K562 (cell line): ENCODE results near the gene NMNAT2. TPM values are rescaled to one million over a fixed set of nuclear protein-coding genes. Genes with fewer than 3 reads are reported as not detected.

Experiments used
- ATAC-seq: fragments of 200-7000 bp; cut with Tn5 transposase; 3 replicates; pipeline ENCODE4 v1.9.1; 2020; ENCODE audit warnings: moderate library complexity
- BruUV-seq: library from RNA; stranded (reverse); fragments of 400-500 nt; replicated peaks from 2 replicates; lab custom pipeline; 2021; lab: Mats Ljungman, UMichigan
- CTCF ChIA-PET: fragments of 300-600 bp; formaldehyde crosslinking; extraction: SDS; loops from one replicate; lab custom pipeline; 2021; ENCODE audit warnings: low intra/inter-chr PET ratio; lab: Yijun Ruan, JAX
- POLR2A ChIA-PET: fragments of 300-600, 350-650 bp; sonication (Branson Sonifier 250); formaldehyde crosslinking; extraction: SDS; loops from one replicate; lab custom pipeline; 2021; ENCODE audit warnings: antibody characterized with exemption, inconsistent platforms; lab: Yijun Ruan, JAX
- DNase-seq, 4 experiments: peaks; one replicate each; pipeline versions ENCODE4 v3.0.0 to v3.0.0-alpha.2; 2011 to 2018; ENCODE audit warnings: low spot score in 3 of 4, mixed read lengths in 3 of 4; ENCODE audit errors: extremely low read depth in 1 of 4
- FAIRE-seq: peaks from 2 replicates; lab custom pipeline; 2011; peaks lifted over from hg19 to GRCh38; lab: Jason Lieb, UNC
- H2AFZ ChIP-seq: 2 replicates; pipeline ENCODE4 v1.6.0; 2011; ENCODE audit warnings: low read depth, low read length, control low read depth, inconsistent platforms
- H3K27ac ChIP-seq: fragments of 200-600 bp; 3 replicates; pipeline ENCODE4 v1.8.0; 2011; ENCODE audit warnings: low read depth, mild to moderate bottlenecking, control low read depth, inconsistent platforms, low read length, moderate library complexity, mixed read lengths; ENCODE audit errors: extremely low read depth
- H3K27me3 ChIP-seq, 2 experiments: fragments of 300-600 bp in 1 of 2; 2 replicates in 1 of 2; 3 replicates in 1 of 2; pipeline versions ENCODE4 v1.6.0 to v1.8.0; 2011; ENCODE audit warnings: inconsistent platforms in 2 of 2, low read length in 2 of 2, mild to moderate bottlenecking in 1 of 2, mixed read lengths in 1 of 2, moderate library complexity in 1 of 2; ENCODE audit not compliant: control insufficient read depth in 2 of 2, insufficient read depth in 2 of 2
- H3K36me3 ChIP-seq: fragments of 300-600 bp; 3 replicates; pipeline ENCODE4 v1.8.0; 2011; ENCODE audit warnings: mild to moderate bottlenecking, low read length, inconsistent platforms; ENCODE audit not compliant: control insufficient read depth, insufficient read depth
- H3K4me1 ChIP-seq, 2 experiments: fragments of 200-600 bp in 1 of 2; replicated peaks in 1 of 2; 2 replicates in 1 of 2; 3 replicates in 1 of 2; pipeline versions ENCODE4 v1.5.1 to v1.8.0; 2011; ENCODE audit warnings: inconsistent platforms in 2 of 2, low read length in 2 of 2, mild to moderate bottlenecking in 1 of 2, mixed read lengths in 1 of 2, moderate library complexity in 1 of 2; ENCODE audit not compliant: control insufficient read depth in 2 of 2, insufficient read depth in 2 of 2
- H3K4me2 ChIP-seq: 2 replicates; pipeline ENCODE4 v1.6.1; 2011; ENCODE audit warnings: low read length, control low read depth, inconsistent platforms, mixed read lengths; ENCODE audit not compliant: insufficient read depth
- H3K4me3 ChIP-seq: fragments of 200-600 bp; sonication (generic), shearing (Covaris generic); 2 replicates; pipeline ENCODE4 v1.5.1; 2016; ENCODE audit warnings: control low read depth, inconsistent platforms
- H3K79me2 ChIP-seq: fragments of 200-600 bp; 3 replicates; pipeline ENCODE4 v1.8.0; 2011; ENCODE audit warnings: low read length, inconsistent platforms; ENCODE audit not compliant: control insufficient read depth, insufficient read depth
- H3K9ac ChIP-seq, 2 experiments: 2 replicates each; pipeline versions ENCODE4 v1.6.0 to v1.6.1; 2011; ENCODE audit warnings: low read depth in 2 of 2, low read length in 2 of 2, control low read depth in 1 of 2, inconsistent platforms in 1 of 2, mild to moderate bottlenecking in 1 of 2, mixed read lengths in 1 of 2; ENCODE audit not compliant: insufficient read depth in 1 of 2
- H3K9me1 ChIP-seq: one replicate; pipeline ENCODE4 v1.6.0; 2011; ENCODE audit warnings: inconsistent platforms, mild to moderate bottlenecking, low read length, moderate library complexity; ENCODE audit not compliant: control insufficient read depth, insufficient read depth
- H3K9me3 ChIP-seq: replicated peaks from 2 replicates; pipeline ENCODE4 v1.5.1; 2011; ENCODE audit warnings: low read depth, low read length, inconsistent platforms; ENCODE audit not compliant: control insufficient read depth, insufficient read depth
- H4K20me1 ChIP-seq: replicated peaks from 2 replicates; pipeline ENCODE4 v1.6.1; 2011; ENCODE audit warnings: low read length, inconsistent platforms, mixed read lengths; ENCODE audit not compliant: control insufficient read depth, insufficient read depth
- CBX3 ChIP-seq, 2 experiments: IDR thresholded peaks; 1 replicate in 1 of 2; 2 replicates in 1 of 2; pipeline ENCODE4 v1.6.1; 2012; ENCODE audit warnings: inconsistent platforms in 2 of 2, low read length in 2 of 2, borderline replicate concordance in 1 of 2, control low read depth in 1 of 2
- CREB1 ChIP-seq, 2 experiments: sonication (generic) in 1 of 2; formaldehyde crosslinking in 1 of 2; IDR thresholded peaks; 2 replicates each; pipeline versions ENCODE4 v1.6.1 to v1.8.0; 2012 to 2022; ENCODE audit warnings: inconsistent platforms in 1 of 2, mild to moderate bottlenecking in 1 of 2, missing genetic modification reagents in 1 of 2, moderate library complexity in 1 of 2
- DDX20 ChIP-seq: fragments of 450-650 bp; IDR thresholded peaks from 2 replicates; pipeline ENCODE4 v1.6.1; 2016; ENCODE audit warnings: missing genetic modification characterization, low read depth, mild to moderate bottlenecking, missing compliant biosample characterization, moderate library complexity
- HMGN3 ChIP-seq: IDR thresholded peaks from 2 replicates; pipeline ENCODE4 v1.6.1; 2011; ENCODE audit warnings: borderline replicate concordance, low read depth, mild to moderate bottlenecking, mixed read lengths, low read length; ENCODE audit not compliant: insufficient read length; ENCODE audit errors: extremely low read depth
- JUND ChIP-seq, 2 experiments: IDR thresholded peaks; 2 replicates in 1 of 2; 3 replicates in 1 of 2; pipeline ENCODE4 v1.6.1; 2011; ENCODE audit warnings: borderline replicate concordance in 2 of 2, low read depth in 2 of 2, low read length in 2 of 2, improper control_type of control experiment in 1 of 2, missing biosample characterization in 1 of 2, missing genetic modification characterization in 1 of 2, missing genetic modification reagents in 1 of 2
- NBN ChIP-seq: fragments of 450-650 bp; IDR thresholded peaks from 2 replicates; pipeline ENCODE4 v1.6.1; 2016; ENCODE audit warnings: low read depth, mild to moderate bottlenecking
- NFIC ChIP-seq: fragments of 450-650 bp; IDR thresholded peaks from 2 replicates; pipeline ENCODE4 v1.6.1; 2017; ENCODE audit warnings: mild to moderate bottlenecking, inconsistent platforms
- NR2F6 ChIP-seq: fragments of 450-650 bp; formaldehyde crosslinking; IDR thresholded peaks from 2 replicates; pipeline ENCODE4 v1.4.0; 2020; ENCODE audit warnings: mild to moderate bottlenecking
- RFX5 ChIP-seq: IDR thresholded peaks from 2 replicates; pipeline ENCODE4 v1.6.1; 2011; ENCODE audit warnings: low read depth, mild to moderate bottlenecking, improper control_type of control experiment, low read length
- SETDB1 ChIP-seq: IDR thresholded peaks from one replicate; pipeline ENCODE4 v1.6.1; 2012; ENCODE audit warnings: low read length, control low read depth, inconsistent platforms
- SMAD1 ChIP-seq: fragments of 150-350 bp; IDR thresholded peaks from 2 replicates; pipeline ENCODE4 v1.6.1; 2014; ENCODE audit warnings: low read length, low read depth; ENCODE audit not compliant: partially characterized antibody
- TEAD2 ChIP-seq: fragments of 450-650 bp; IDR thresholded peaks from 2 replicates; pipeline ENCODE4 v1.6.1; 2016; ENCODE audit warnings: missing genetic modification characterization, control low read depth, missing compliant biosample characterization
- ZMIZ1 ChIP-seq, 2 experiments: fragments of 150-350 bp in 1 of 2; IDR thresholded peaks; 2 replicates each; pipeline ENCODE4 v1.6.1; 2012 to 2016; ENCODE audit warnings: low read depth in 2 of 2, low read length in 2 of 2, mild to moderate bottlenecking in 1 of 2, moderate library complexity in 1 of 2
- WGBS: fragments of 100-300 bp; shearing (Covaris generic); methylation state at CpG from one replicate; pipeline ENCODE4 v1.1.6; 2016; ENCODE audit warnings: low coverage, mixed read lengths; ENCODE audit not compliant: insufficient coverage; ENCODE audit errors: missing lambda C conversion rate; 5-methylcytosine and 5-hydroxymethylcytosine counted together
- in situ Hi-C: fragments of 300-500 bp; cut with MboI; formaldehyde crosslinking; loops from 4 replicates; pipeline ENCODE4 v1.15.0; 2018; ENCODE audit warnings: inconsistent platforms, mixed read lengths
- intact Hi-C: fragments of 100-400 bp; cut with micrococcal nuclease; formaldehyde crosslinking; loops from 2 replicates; pipeline ENCODE4 v1.14.2; 2022
- polyA plus RNA-seq, 8 experiments: library from polyadenylated mRNA; depleted of rRNA in 4 of 8; stranded (reverse) in 5 of 8; unstranded in 3 of 8; fragments of >200 nt; fragmentation: Nextera tagmentation in 2 of 8; fragmentation: Illumina TruSeq in 1 of 8; extraction: Ambion mirVana in 2 of 8; extraction: Trizol in 1 of 8; gene quantifications; 2 replicates each; pipeline versions ENCODE4 v1.2.1 to v1.2.3, GENCODE V29; 2011 to 2014; ENCODE audit warnings: inconsistent platforms in 1 of 8, missing spikeins in 1 of 8
- total RNA-seq, 7 experiments: library from RNA; depleted of rRNA in 6 of 7; stranded (reverse); fragments of >200 nt in 6 of 7; fragmentation: Illumina TruSeq in 2 of 7; extraction: Trizol in 2 of 7; gene quantifications; 2 replicates each; pipeline versions ENCODE4 v1.2.1 to v1.2.3, GENCODE V29; 2011 to 2021; ENCODE audit warnings: low replicate concordance in 1 of 7
- TF ChIP-seq, protein P1 (sequence below): fragments of 450-650 bp; IDR thresholded peaks from 2 replicates; pipeline ENCODE4 v1.6.1; 2017; ENCODE audit warnings: antibody characterized with exemption, mild to moderate bottlenecking

The NMNAT2 gene
- total and polyA plus RNA-seq, 9 of the 15 experiments (the other 6 are each of a cell fraction or from before 2014, with no cell fraction given), result not detected

- TF ChIP-seq SETDB1 (no peak), HMGN3 (no peak), CREB1 (IDR thresholded peaks at IDR 0.05) (no peak), CREB1 (CRISPR knock-in tag; IDR thresholded peaks at IDR 0.05) (no peak), JUND (IDR thresholded peaks at IDR 0.05; ENCODE audit: borderline replicate concordance, low read depth, low read length) (0 out of 2 replicates have a peak, but pooled peaks have one; percentile 13), JUND (tag; IDR thresholded peaks at IDR 0.05; ENCODE audit: borderline replicate concordance, low read depth, low read length) (no peak; the same call in 2 of the 3 replicates), RFX5 (0 out of 2 replicates have a peak, but pooled peaks have one; percentile 23), CBX3 (IDR thresholded peaks at IDR 0.05; ENCODE audit: borderline replicate concordance in 1 of 2, low read length in 2 of 2) (no peak), NBN (no peak), SMAD1 (peak; percentile 46), NFIC (peak; percentile 55), TEAD2 (tag) (peak; percentile 52; the same call in 1 of the 2 replicates), DDX20 (tag) (no peak)
Measured at GRCh38 chr1:183461350-183461749, 43.2 kb upstream of the NMNAT2 start (continued).

DNA sequence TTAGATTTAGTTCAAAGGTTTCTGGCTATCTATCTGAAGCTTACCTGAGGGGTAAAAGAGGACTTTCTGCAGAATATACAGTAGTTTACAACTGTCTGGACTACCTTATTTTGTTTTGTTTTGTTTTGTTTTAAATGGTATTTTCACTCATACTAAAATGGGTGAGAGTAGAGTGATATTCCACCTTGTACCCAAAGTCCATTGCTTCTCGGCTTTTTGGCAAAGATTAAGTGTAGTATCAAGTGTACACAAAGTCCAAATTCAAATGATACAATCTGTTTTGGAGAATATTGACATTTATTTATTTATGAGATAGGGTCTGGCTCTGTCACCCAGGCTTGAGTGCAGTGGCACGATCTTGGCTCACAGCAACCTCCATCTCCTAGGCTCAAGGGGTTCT is 42.4 kb upstream of the NMNAT2 start:
- H3K4me3 ChIP-seq, result no peak overlapping the region
- H3K79me2 ChIP-seq, result no peaks in the 10 kb centered on the region
- no peak for ATAC-seq
- ChIA-PET CTCF (no interaction called here), POLR2A (interaction anchor here (1.0 kb wide), 1 partner anchor 9 kb away, joined by 3 read pairs; no protein-coding TSS in a partner anchor)
- FAIRE-seq, result no peak
- no peaks in the 10 kb centered on the region for H3K9me1 ChIP-seq
- no peaks in the 10 kb centered on the region for H3K36me3 ChIP-seq
- DNase-seq, result no peak
- H2AFZ ChIP-seq, result no peak overlapping the region
- no peaks in the 10 kb centered on the region for H4K20me1 ChIP-seq
- BruUV-seq, result no TSS peak
- H3K4me1 ChIP-seq, result no peaks in the 10 kb centered on the region; a peak in 1 of 5 replicates
- H3K4me2 ChIP-seq, result no peak overlapping the region
- WGBS, result 5% methylated on average over 2 of the region's 2 CpGs
- no peak overlapping the region for H3K27ac ChIP-seq
- H3K9me3 ChIP-seq, result no peaks in the 10 kb centered on the region
- H3K9ac ChIP-seq, result no peak overlapping the region
- H3K27me3 ChIP-seq, result no peaks in the 10 kb centered on the region
- intact Hi-C loops, result no loop called here
- in situ Hi-C loops, result no loop called here
- TF ChIP-seq NR2F6 (CRISPR knock-in tag) (no peak), ZMIZ1 (IDR thresholded peaks at IDR 0.05; ENCODE audit: low read depth in 2 of 2, low read length in 2 of 2) (no peak)
- TF ChIP-seq, protein P1, sequence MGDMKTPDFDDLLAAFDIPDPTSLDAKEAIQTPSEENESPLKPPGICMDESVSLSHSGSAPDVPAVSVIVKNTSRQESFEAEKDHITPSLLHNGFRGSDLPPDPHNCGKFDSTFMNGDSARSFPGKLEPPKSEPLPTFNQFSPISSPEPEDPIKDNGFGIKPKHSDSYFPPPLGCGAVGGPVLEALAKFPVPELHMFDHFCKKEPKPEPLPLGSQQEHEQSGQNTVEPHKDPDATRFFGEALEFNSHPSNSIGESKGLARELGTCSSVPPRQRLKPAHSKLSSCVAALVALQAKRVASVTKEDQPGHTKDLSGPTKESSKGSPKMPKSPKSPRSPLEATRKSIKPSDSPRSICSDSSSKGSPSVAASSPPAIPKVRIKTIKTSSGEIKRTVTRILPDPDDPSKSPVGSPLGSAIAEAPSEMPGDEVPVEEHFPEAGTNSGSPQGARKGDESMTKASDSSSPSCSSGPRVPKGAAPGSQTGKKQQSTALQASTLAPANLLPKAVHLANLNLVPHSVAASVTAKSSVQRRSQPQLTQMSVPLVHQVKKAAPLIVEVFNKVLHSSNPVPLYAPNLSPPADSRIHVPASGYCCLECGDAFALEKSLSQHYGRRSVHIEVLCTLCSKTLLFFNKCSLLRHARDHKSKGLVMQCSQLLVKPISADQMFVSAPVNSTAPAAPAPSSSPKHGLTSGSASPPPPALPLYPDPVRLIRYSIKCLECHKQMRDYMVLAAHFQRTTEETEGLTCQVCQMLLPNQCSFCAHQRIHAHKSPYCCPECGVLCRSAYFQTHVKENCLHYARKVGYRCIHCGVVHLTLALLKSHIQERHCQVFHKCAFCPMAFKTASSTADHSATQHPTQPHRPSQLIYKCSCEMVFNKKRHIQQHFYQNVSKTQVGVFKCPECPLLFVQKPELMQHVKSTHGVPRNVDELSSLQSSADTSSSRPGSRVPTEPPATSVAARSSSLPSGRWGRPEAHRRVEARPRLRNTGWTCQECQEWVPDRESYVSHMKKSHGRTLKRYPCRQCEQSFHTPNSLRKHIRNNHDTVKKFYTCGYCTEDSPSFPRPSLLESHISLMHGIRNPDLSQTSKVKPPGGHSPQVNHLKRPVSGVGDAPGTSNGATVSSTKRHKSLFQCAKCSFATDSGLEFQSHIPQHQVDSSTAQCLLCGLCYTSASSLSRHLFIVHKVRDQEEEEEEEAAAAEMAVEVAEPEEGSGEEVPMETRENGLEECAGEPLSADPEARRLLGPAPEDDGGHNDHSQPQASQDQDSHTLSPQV, result no peak
